IMR-90 (cell line): ENCODE data around the gene PDCD1LG2.

ENCODE experiments used
- CTCF ChIP-seq: conservative IDR thresholded peaks from 2 replicates; pipeline ENCODE4 v1.5.1; 2012; ENCODE audit warnings: mild to moderate bottlenecking, low read depth, low read length, improper control_type of control experiment
- ELK1 ChIP-seq: fragments of 150-350 bp; IDR thresholded peaks from 2 replicates; pipeline ENCODE4 v1.6.1; 2016; ENCODE audit warnings: low read depth, mild to moderate bottlenecking, low read length, moderate library complexity, borderline replicate concordance
- POLR2A ChIP-seq: IDR thresholded peaks from 2 replicates; pipeline ENCODE4 v1.6.1; 2012; ENCODE audit warnings: mild to moderate bottlenecking, low read depth, low read length
- RAD21 ChIP-seq: IDR thresholded peaks from 2 replicates; pipeline ENCODE4 v1.6.1; 2012; ENCODE audit warnings: low read length, improper control_type of control experiment
- RFX5 ChIP-seq: IDR thresholded peaks from 2 replicates; pipeline ENCODE4 v1.8.0; 2012; ENCODE audit warnings: low read depth, mild to moderate bottlenecking, low read length, moderate library complexity
- USF2 ChIP-seq: fragments of 150-350 bp; IDR thresholded peaks from 2 replicates; pipeline ENCODE4 v1.6.1; 2017; ENCODE audit warnings: mild to moderate bottlenecking, antibody characterized with exemption, low read length, low read depth

GRCh38 chr9:5614985-5615384 is 104.7 kb downstream of the PDCD1LG2 start:
- TF ChIP-seq RAD21 (no peak), CTCF (no peak), RFX5 (no peak), USF2 (no peak), ELK1 (no peak), POLR2A (no peak)
